AG10803 (cell line): ENCODE measurements around the gene SLC7A10.
A peak's percentile ranks its signal among the peaks of the same experiment; 100 is the strongest.

ENCODE experiments used
- DNase-seq: peaks from one replicate; pipeline ENCODE4 v3.0.0; 2010; ENCODE audit warnings: low read depth
- H3K4me3 ChIP-seq: 2 replicates; pipeline ENCODE4 v1.5.1; 2011; ENCODE audit warnings: mild to moderate bottlenecking, low read length, control low read depth
- CTCF ChIP-seq: conservative IDR thresholded peaks from 2 replicates; pipeline ENCODE4 v1.5.1; 2011; ENCODE audit warnings: mild to moderate bottlenecking, low read length, control low read depth, inconsistent platforms

SLC7A10 gene

GRCh38 chr19:33199441-33200265 is 26.0 kb downstream of the SLC7A10 start:
- no peak overlapping the region for H3K4me3 ChIP-seq
- TF ChIP-seq CTCF = no peak
- DNase-seq = no peak

- TF ChIP-seq CTCF = no peak
- no peak for DNase-seq
- no peak overlapping the region for H3K4me3 ChIP-seq
Measured at GRCh38 chr19:33198169-33198568, 27.5 kb downstream of the SLC7A10 start.

GRCh38 chr19:33197591-33198000 is 28.1 kb downstream of the SLC7A10 start:
- no peak for TF ChIP-seq CTCF
- no peak for DNase-seq
- no peak overlapping the region for H3K4me3 ChIP-seq

GRCh38 chr19:33196446-33197193 is 29.0 kb downstream of the SLC7A10 start:
- DNase-seq = no peak
- H3K4me3 ChIP-seq = no peak overlapping the region
- no peak for TF ChIP-seq CTCF

GRCh38 chr19:33195645-33196347 is 29.9 kb downstream of the SLC7A10 start:
- TF ChIP-seq CTCF = no peak
- H3K4me3 ChIP-seq = peak overlapping the region; percentile 65
- DNase-seq = no peak

- DNase-seq = peak; percentile 53
- TF ChIP-seq CTCF = no peak
- peak overlapping the region; percentile 65 for H3K4me3 ChIP-seq
Measured at GRCh38 chr19:33194886-33195644, 30.6 kb downstream of the SLC7A10 start.
